ENCODE results near the gene SLC26A11. TPM values are rescaled to one million over a fixed set of nuclear protein-coding genes. Genes with fewer than 3 reads are reported as not detected.

The SLC26A11 gene
- total and polyA plus RNA-seq, 2 donors (not counting 1 experiment from before 2014, with no cell fraction given): 10.1 to 31.4 TPM

DNA sequence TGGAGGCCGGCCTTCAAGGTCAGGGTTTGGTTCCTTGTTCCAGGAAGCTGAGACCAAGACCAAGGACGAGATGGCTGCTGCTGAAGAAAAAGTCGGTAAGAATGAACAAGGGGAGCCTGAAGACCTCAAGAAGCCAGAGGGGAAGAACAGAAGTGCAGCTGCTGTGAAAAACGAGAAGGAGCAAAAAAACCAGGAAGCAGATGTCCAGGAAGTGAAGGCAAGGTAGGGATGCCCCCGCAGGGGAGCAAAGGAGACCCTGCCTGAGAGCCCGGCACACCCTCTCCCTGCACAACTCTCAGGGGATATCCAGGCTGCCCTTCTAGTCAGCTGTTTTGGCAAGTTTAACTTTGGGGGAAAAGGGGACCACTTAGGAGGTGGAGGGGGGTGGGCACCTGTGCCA is 69.4 kb downstream of the SLC26A11 start:
- Histone ChIP-seq H3K4me2 (replicated peaks; ENCODE audit: low read depth, low read length, poor library complexity, severe bottlenecking) (no peak overlapping the region), H3K27me3 (replicated peaks in 1 of 4; ENCODE audit: control extremely low read depth in 1 of 4, control insufficient read depth in 3 of 4, insufficient read depth in 4 of 4, low read length in 3 of 4) (no peaks in the 10 kb centered on the region), H3K79me2 (ENCODE audit: control insufficient read depth, insufficient read depth, low read length) (peaks cover 22% of the 10 kb centered on the region), H3K36me3 (replicated peaks in 1 of 2; ENCODE audit: control extremely low read depth in 1 of 2, control insufficient read depth in 1 of 2, extremely low read depth in 1 of 2, insufficient read depth in 2 of 2, low read length in 1 of 2) (peaks cover 1 to 72% of the 10 kb centered on the region in 2 experiments), H2AFZ (ENCODE audit: insufficient read depth, low read depth, low read length, poor library complexity, severe bottlenecking) (no peak overlapping the region), H4K20me1 (ENCODE audit: control insufficient read depth, insufficient read depth, low read length, poor library complexity, severe bottlenecking) (peaks cover 49% of the 10 kb centered on the region), H3K9me3 (ENCODE audit: control extremely low read depth in 1 of 3, control insufficient read depth in 2 of 3, insufficient read depth in 1 of 3, low read length in 2 of 3) (no peaks in the 10 kb centered on the region), H3K4me3 (ENCODE audit: control extremely low read depth in 1 of 5, extremely low read depth in 1 of 5, insufficient read depth in 1 of 5, low read depth in 2 of 5, low read length in 4 of 5) (no peak overlapping the region), H3K27ac (ENCODE audit: low read length in 2 of 2) (peak overlapping the region in 1 of 2 donors; percentile 53), H3K4me1 (ENCODE audit: control insufficient read depth in 2 of 2, insufficient read depth in 2 of 2, low read length in 2 of 2) (no peaks in the 10 kb centered on the region), H3K9ac (ENCODE audit: low read length) (no peak overlapping the region)
- TF ChIP-seq CTCF (IDR thresholded peaks at IDR 0.05): no peak
- TF ChIP-seq EZH2 (IDR thresholded peaks at IDR 0.05; ENCODE audit: borderline replicate concordance, insufficient read depth, low read depth, low read length, poor library complexity, severe bottlenecking): no peak
- Mint-ChIP-seq H3K27ac (peak overlapping the region; percentile 44), H3K4me3 (no peak overlapping the region), H3K9me3 (ENCODE audit: insufficient read depth) (no peaks in the 10 kb centered on the region), H3K4me1 (no peaks in the 10 kb centered on the region), H3K27me3 (no peaks in the 10 kb centered on the region)
- DNase-seq: no peak
- CTCF ChIA-PET: no interaction called here
- POLR2A ChIA-PET: no interaction called here
- intact Hi-C loops (cut with micrococcal nuclease): no loop called here
- ATAC-seq (ENCODE audit: low read depth): no peak
- 13% methylated on average over 5 of the region's 6 CpGs for WGBS (ENCODE audit: insufficient coverage)

DNA sequence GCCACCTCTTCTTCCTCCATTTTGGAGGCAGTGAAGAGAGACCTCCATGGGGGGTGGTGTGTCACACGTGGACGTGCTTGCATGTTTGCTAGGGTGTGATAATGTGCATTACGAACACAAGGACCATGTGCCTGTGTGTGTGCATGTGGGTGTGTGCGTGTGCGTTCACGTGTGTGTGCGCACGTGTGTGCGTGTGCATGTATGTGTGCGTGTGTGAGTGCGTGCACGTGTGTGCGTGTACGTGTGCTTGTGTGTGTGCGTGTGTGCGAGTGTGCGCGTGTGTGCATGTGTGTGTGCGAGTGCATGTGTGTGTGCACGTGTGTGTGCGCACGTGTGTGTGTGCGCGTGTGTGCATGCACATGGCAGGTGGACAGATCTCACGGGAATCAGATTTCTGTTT is 69.9 kb downstream of the SLC26A11 start:
- H3K4me3 Mint-ChIP-seq: no peak overlapping the region
- no peak overlapping the region for H3K9ac ChIP-seq (ENCODE audit: low read length)
- no peaks in the 10 kb centered on the region for H3K27me3 ChIP-seq (replicated peaks in 1 of 4; ENCODE audit: control extremely low read depth in 1 of 4, control insufficient read depth in 3 of 4, insufficient read depth in 4 of 4, low read length in 3 of 4)
- no peaks in the 10 kb centered on the region for H3K9me3 Mint-ChIP-seq (ENCODE audit: insufficient read depth)
- no peak overlapping the region for H3K27ac Mint-ChIP-seq
- ATAC-seq (ENCODE audit: low read depth) (no peak), DNase-seq (no peak)
- no peak overlapping the region for H3K4me2 ChIP-seq (replicated peaks; ENCODE audit: low read depth, low read length, poor library complexity, severe bottlenecking)
- CTCF ChIA-PET: interaction anchor here (0.9 kb wide), 1 partner anchor 94 kb away, joined by 3 read pairs; no protein-coding TSS in a partner anchor
- no peak overlapping the region for H3K27ac ChIP-seq (ENCODE audit: low read length in 2 of 2)
- H3K79me2 ChIP-seq (ENCODE audit: control insufficient read depth, insufficient read depth, low read length): peaks cover 21% of the 10 kb centered on the region
- H3K9me3 ChIP-seq (ENCODE audit: control extremely low read depth in 1 of 3, control insufficient read depth in 2 of 3, insufficient read depth in 1 of 3, low read length in 2 of 3): no peaks in the 10 kb centered on the region
- no peaks in the 10 kb centered on the region for H3K4me1 Mint-ChIP-seq
- H3K36me3 ChIP-seq (replicated peaks in 1 of 2; ENCODE audit: control extremely low read depth in 1 of 2, control insufficient read depth in 1 of 2, extremely low read depth in 1 of 2, insufficient read depth in 2 of 2, low read length in 1 of 2): peaks cover 1 to 75% of the 10 kb centered on the region in 2 experiments
- peaks cover 49% of the 10 kb centered on the region for H4K20me1 ChIP-seq (ENCODE audit: control insufficient read depth, insufficient read depth, low read length, poor library complexity, severe bottlenecking)
- no peak overlapping the region for H3K4me3 ChIP-seq (ENCODE audit: control extremely low read depth in 1 of 5, extremely low read depth in 1 of 5, insufficient read depth in 1 of 5, low read depth in 2 of 5, low read length in 4 of 5)
- H3K27me3 Mint-ChIP-seq: no peaks in the 10 kb centered on the region
- TF ChIP-seq CTCF (IDR thresholded peaks at IDR 0.05) (no peak), EZH2 (IDR thresholded peaks at IDR 0.05; ENCODE audit: borderline replicate concordance, insufficient read depth, low read depth, low read length, poor library complexity, severe bottlenecking) (no peak)
- intact Hi-C loops (cut with micrococcal nuclease): no loop called here
- no peak overlapping the region for H2AFZ ChIP-seq (ENCODE audit: insufficient read depth, low read depth, low read length, poor library complexity, severe bottlenecking)
- no peaks in the 10 kb centered on the region for H3K4me1 ChIP-seq (ENCODE audit: control insufficient read depth in 2 of 2, insufficient read depth in 2 of 2, low read length in 2 of 2)
- POLR2A ChIA-PET: no interaction called here
- WGBS (ENCODE audit: insufficient coverage): 94% methylated on average over 24 of the region's 25 CpGs
